Measurements from ENCODE around the gene ATP23. TPM values are rescaled to one million over a fixed set of nuclear protein-coding genes. Genes with fewer than 3 reads are reported as not detected.

Gene ATP23
- total and polyA plus RNA-seq, 12 donors, result 2.8 to 11.3 (median 6.8) TPM

GRCh38 chr12:57909056-57909455 is 32.3 kb upstream of the ATP23 start:
- DNase-seq (no peak), ATAC-seq (no peak)
- intact Hi-C loops (cut with DNase I), result loop anchor here in 7 of 10 donors (5.0 to 10.0 kb wide), 3 partner anchors 104 to 127 kb away; partner anchors contain the start of gene TSFM (in 3 of the 7)
- peaks cover 0 to 10% (median 3%) of the 10 kb centered on the region in 9 donors for H3K4me1 ChIP-seq
- H3K36me3 ChIP-seq, result no peaks in the 10 kb centered on the region
- no peak for TF ChIP-seq CTCF (IDR thresholded peaks at IDR 0.05)
- H3K9me3 ChIP-seq, result no peaks in the 10 kb centered on the region
- 80 to 82% methylated on average over 4 of the region's 4 CpGs for WGBS, 2 donors
- no peak overlapping the region for H3K4me3 ChIP-seq
- no peak overlapping the region for H3K27ac ChIP-seq
- H3K27me3 ChIP-seq, result peaks cover 0 to 14% (median 0%) of the 10 kb centered on the region in 7 donors

GRCh38 chr12:57909611-57910010 is 31.8 kb upstream of the ATP23 start:
- peaks cover 0 to 14% (median 0%) of the 10 kb centered on the region in 7 donors for H3K27me3 ChIP-seq
- WGBS, 2 donors, result 82 to 83% methylated on average over 4 of the region's 4 CpGs
- intact Hi-C loops (cut with DNase I), result loop anchor here in 7 of 10 donors (5.0 to 10.0 kb wide), 3 partner anchors 105 to 127 kb away; partner anchors contain the start of gene TSFM (in 3 of the 7)

GRCh38 chr12:57918147-57918546 is 23.2 kb upstream of the ATP23 start:
- Histone ChIP-seq H3K27me3 (peaks cover 0 to 7% (median 0%) of the 10 kb centered on the region in 7 donors), H3K36me3 (no peaks in the 10 kb centered on the region), H3K4me3 (no peak overlapping the region), H3K27ac (no peak overlapping the region), H3K4me1 (no peaks in the 10 kb centered on the region), H3K9me3 (no peaks in the 10 kb centered on the region)
- ATAC-seq (no peak), DNase-seq (no peak)
- 61 to 71% methylated on average over 4 of the region's 4 CpGs for WGBS, 2 donors
- no peak for TF ChIP-seq CTCF (IDR thresholded peaks at IDR 0.05)
- intact Hi-C loops (cut with DNase I), result no loop called here

More at GRCh38 chr12:57909611-57910010, 31.8 kb upstream of the ATP23 start:
- Histone ChIP-seq H3K27ac (no peak overlapping the region), H3K9me3 (no peaks in the 10 kb centered on the region), H3K4me1 (peaks cover 0 to 10% (median 3%) of the 10 kb centered on the region in 9 donors), H3K4me3 (no peak overlapping the region), H3K36me3 (no peaks in the 10 kb centered on the region)
- ATAC-seq (no peak), DNase-seq (no peak)
- TF ChIP-seq CTCF (IDR thresholded peaks at IDR 0.05), result no peak

GRCh38 chr12:57927086-57927485 is 14.3 kb upstream of the ATP23 start:
- no peak for ATAC-seq
- Histone ChIP-seq H3K4me3 (no peak overlapping the region), H3K27me3 (no peaks in the 10 kb centered on the region), H3K9me3 (peaks cover 0 to 6% (median 0%) of the 10 kb centered on the region in 11 donors), H3K36me3 (peaks cover 0 to 8% (median 0%) of the 10 kb centered on the region in 9 donors), H3K4me1 (peaks cover 0 to 4% (median 0%) of the 10 kb centered on the region in 9 donors), H3K27ac (no peak overlapping the region)
- WGBS, 2 donors, result 62 to 65% methylated on average over 3 of the region's 3 CpGs
- DNase-seq, result no peak
- TF ChIP-seq CTCF (IDR thresholded peaks at IDR 0.05), result no peak
- intact Hi-C loops (cut with DNase I), result no loop called here
